Measurements from ENCODE around the gene INSYN2B.

Gene INSYN2B

DNA sequence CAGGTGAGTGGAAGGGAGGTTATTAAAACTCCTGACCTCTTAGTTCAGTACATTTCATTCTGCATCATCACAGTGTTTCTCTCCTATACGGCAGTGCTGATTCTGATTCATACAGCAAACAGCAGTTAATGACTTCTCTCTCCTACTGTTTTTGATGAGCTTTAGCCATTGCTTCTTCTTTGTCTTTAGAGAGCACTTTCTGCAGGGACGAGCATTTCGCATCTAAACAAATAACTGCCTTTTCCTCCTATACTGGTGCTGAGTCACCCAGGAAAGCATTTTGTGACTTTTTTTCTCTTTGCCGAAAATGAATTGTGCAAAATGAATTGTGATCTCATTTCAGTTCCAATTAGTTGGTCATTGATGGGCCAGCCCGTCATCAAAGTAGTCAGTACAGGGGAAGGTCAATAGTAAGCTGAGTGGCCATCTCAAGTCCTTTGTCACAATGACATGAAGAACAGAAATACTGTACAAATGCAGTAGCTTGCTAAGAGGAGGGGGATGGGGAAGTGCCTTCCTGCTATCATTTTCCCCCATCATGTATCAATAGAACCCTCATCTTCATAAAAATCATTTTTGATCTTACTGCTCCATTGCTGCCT lies 98.5 kb downstream of the INSYN2B start:
- DNase-seq = no peak

DNA sequence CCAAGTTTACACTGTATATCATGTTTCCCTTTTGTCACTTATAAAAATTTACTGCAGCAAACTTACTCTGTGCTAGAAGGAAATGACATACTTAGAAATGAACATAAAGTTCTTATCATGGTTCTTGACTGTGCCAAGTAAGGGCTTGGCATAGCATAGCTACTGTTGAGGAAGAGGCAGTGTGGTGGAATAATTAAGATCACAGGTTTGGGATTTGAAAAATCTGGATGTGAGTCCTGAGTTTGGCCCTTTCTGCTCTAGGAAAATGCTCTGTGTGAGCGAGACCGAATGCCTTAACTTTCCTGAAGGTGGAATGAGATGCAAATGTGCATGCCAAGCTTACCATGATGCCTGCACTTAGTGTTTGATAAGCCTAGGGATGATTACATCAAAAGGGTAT lies 99.5 kb downstream of the INSYN2B start:
- no peak for DNase-seq

DNA sequence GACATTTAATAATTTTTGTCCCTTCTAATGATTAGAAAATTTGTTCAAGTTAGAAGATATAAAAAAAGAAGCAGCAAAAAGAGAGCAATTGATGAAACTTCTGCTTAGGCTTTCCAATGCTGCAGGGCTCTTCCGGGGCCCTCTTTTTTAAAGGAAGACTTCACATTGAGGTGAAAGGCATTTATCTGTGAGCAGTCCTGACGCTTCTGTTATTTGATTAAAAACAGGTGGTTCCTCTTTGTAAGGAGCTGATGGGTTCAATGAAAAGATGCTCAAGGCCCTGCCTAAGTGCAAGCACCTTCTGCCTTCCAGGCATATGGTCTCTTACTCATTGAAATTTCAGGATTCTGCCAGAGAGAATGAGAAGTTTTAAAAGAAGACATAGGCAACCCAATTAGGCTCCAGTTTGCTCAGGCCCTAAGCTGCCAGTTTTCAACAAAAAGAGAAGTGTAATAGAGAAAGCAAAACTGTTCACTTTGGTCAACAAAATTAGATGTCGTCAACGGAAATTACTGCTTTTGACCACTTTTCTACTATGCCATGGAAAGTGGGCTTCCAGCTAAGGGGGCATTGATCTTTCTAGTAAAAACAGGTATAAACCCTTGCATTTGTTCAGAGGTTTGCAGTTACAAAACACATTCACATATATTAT lies 100.2 kb downstream of the INSYN2B start:
- no peak for DNase-seq

DNA sequence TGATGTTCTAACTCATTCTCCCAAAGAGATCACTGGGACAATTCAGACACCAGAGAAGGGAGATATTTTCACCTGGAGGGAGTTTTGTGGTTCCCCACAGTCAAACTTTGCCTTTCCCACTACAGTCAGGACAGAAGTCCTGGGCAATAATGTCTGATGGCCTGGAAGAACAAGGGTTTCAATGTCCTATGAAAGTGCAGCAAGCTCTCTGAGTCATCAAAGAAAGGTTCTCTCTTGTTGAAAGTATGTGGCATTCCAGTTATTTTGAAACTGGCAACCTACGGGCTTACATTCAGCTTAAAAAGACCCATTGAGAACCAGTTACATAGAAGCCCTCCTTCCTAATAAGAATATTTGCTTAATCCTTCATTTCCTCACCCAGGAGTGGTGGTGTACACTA lies 103.9 kb downstream of the INSYN2B start:
- no peak for DNase-seq

DNA sequence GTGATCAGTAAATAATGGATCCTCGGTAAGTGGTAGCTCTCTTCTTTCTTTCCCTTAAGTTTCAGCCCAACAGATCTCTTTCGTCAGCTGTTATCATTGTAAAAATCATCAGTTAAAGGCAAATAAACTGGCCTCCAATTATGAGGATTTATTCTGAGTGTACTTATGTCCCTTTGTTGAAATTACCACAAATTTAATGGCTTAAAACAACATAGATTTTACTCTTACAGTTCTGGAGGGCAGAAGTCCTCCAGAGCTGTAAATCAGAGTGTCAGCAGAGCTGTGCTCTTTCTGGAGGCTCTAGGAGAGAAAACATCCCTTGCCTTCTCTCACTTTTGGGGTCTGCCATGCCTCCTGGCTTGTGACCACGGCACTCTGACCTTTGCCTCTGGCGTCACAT lies 104.6 kb downstream of the INSYN2B start:
- DNase-seq = no peak

DNA sequence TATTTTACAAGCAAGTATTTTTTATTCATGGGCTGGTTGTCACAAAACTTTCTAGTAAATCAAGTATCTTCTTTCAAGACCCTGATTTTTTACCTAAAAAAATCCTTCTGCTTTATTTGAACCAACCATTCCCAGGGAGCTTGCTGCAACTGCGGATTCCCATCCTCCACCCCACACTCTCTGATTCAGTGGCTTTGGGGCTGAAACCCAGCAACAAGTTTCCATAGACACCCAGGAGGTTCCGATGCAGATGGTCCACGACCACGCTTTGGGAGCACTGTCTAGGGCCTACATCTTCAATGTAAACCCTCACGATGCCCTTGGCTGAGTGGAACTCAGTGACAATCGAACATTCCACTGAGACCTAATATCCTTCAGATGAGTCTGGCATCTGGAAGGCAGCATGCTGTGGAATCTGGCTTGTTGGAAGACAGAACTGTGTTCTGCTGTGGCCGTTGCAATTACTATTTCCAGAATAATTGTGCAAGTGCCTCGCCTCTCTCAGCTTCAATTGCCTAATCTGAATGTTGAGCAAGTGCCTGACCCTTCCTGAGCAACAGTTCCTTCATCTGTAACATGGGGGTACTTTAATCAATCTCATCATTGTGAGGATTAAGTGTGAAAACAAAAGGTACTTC lies 105.1 kb downstream of the INSYN2B start:
- DNase-seq = no peak

DNA sequence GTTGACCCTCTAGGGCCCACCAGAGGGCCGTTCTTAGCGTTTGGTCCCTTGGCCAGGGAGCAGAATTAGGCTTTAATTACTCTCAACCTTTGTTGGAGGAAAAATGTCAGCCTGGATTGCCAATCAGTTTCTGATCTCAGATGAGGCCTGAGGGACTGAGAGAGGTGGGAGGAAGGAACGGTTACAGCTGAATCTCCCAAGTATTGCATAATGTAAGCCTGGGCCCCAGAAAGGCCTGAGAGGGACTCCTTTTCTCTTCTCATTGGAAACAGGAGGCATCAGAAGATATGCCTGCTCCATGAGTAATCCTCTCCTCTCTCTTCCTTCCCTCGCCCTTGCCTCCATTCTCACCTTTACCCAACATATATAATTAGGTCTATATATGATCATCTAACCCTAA lies 105.7 kb downstream of the INSYN2B start:
- no peak for DNase-seq

DNA sequence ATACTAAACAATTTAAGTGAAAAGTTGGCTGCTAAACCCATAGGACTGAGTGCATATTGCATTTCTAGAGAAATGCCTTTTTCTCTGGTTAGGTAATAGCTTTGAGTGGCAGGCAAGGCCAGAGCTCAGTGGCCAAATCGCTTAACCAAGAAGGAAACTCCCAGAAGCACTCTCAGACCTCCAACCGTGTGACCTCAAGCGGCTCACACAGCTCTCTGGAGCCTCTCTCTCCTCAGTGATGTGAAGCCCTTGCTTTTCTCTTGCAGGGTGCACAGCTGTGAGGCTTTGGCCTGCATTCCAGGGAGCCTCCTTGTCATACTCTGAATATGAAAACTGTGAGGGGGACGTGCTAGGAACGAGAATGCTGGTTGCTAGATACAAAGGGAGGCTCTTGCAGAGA lies 106.7 kb downstream of the INSYN2B start:
- no peak for DNase-seq

DNA sequence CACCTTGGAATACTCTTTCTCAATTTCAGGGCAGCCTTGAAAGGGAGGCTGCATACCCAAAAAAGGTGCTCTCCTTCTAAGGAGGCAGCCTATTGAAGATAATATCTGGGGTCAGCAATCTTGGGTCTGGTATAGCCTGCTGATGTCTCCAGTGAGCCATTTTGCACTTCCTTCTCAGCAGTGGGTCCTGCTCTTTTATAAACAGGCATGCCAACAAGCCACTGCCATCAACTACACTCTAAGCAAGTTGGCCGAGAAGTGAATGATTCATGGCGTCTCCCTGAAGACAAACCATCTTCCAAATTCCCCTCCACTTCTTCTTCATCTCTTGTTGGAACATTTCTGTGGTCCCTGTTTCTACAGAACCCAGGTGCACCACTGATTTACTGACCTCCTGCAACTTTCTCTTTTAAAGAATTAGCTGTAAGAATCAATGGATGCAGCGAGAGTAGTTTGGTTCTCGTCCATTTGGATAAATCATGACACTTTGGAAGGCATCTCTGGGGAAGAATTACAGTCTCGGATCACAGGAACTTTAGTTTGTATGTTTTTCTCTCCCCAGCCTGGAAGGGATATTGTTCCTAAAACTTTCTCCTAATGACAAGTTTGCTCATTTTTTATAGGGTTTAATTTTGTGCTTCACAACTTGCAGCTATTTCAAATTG lies 108.3 kb downstream of the INSYN2B start:
- DNase-seq = no peak

DNA sequence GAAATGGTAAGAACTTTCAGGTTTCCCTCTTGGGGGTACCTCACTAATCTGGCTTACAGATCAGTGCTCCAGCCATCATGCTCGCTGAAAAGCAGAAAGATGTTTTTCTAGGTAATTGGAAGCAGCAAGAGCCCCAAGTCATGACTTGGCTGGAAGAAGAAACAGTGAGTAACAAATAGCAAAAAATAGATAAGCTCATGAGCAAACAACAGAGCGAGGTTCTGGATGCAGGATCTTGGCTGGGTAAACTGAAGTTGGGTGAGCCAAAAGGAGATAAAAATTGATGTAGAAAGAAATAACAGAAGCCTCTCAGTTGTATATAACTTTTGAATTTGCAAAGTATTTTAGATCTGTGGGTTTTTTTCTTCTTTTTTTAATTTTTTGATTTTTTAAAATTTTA lies 110.1 kb downstream of the INSYN2B start:
- DNase-seq = no peak

DNA sequence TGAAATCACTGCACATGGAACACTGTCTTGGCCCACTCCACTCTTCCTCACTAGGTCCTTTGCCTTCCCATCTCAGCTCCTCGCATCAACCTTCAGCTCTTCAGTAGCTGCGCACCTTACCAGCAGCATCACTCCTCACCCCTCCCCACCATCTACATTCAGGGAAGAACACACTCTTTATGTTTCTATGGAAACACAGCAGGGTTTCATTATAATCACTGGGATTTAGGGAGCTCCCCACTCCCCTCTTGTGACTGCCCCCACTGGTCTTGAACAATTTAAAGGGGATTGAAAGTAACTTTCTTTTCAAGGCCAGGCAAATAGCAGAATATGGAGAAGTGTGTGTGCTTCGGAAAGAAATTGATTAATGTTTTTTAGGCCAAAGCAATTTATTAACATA lies 111.2 kb downstream of the INSYN2B start:
- DNase-seq = no peak

DNA sequence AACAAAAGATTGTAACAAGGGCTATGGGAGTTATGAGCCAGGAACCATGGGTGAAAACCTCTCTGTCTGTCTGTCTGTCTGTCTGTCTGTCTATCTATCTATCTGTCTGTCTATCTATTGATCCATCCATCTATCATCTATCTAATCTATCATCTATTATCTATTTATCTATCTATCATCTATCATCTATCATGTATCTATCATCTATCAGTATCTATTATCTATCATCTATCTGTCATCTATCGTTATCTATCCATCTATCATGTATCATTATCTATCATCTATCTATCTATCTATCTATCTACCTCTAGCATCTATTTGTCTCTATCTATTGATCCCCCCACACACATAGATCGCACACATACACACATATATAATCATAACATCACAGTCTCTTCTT lies 112.9 kb downstream of the INSYN2B start:
- no peak for DNase-seq

DNA sequence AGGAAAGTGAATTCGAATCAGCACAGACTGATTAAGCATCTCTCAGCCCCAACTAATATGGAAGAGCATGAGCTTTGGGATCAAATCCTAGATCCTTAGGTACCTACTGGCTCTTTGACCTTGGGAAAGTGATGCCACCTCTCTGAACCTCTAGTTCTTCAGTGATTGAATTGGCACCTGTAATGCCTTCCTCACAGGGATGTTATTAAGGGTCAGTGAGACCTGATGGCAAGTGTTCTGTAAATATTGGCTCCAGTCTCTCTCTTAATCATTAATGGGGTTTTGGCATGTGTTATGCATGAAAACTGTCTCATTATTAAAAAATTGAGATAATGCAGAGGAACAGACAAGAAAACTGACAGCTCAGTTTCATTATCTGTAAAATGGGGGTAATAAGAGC lies 115.8 kb downstream of the INSYN2B start:
- no peak for DNase-seq

DNA sequence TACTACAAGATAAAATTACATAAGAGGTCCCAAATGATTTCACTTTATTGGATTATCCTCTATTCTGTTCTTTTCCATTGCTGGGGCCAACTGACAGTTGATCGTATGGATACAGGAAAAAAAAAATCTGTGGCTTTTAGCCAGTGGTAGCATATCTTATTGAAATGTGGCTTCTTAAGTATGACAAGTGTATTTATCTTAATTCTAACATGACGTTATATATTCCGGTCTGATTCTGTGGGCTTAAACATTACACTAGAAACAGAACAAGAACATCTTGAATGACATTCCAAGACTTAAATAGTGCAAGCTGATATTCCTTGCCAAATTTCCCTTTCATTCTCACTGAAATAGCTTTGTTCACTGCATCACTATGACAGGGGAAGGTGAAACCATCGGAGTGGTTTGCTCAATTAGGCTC lies 117.9 kb downstream of the INSYN2B start:
- no peak for DNase-seq

DNA sequence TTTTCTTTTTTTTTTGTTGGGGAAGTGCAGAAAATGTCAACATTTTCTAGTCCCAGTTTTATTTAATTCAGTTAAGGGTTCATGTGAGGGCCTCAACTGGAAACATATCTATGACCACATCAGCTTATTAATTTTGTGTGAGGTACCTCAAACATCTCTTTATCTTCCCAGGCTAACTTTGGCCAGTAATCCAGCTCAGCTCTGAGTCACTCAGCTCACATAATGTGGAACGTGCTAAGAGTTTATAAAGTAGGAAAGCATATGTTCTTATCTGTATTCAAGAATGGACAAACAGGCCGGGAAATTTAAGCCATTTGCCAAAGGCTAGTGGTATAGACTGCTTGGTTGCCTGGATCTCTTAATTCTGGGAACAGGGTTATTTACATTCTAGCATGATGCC lies 118.4 kb downstream of the INSYN2B start:
- DNase-seq = no peak

DNA sequence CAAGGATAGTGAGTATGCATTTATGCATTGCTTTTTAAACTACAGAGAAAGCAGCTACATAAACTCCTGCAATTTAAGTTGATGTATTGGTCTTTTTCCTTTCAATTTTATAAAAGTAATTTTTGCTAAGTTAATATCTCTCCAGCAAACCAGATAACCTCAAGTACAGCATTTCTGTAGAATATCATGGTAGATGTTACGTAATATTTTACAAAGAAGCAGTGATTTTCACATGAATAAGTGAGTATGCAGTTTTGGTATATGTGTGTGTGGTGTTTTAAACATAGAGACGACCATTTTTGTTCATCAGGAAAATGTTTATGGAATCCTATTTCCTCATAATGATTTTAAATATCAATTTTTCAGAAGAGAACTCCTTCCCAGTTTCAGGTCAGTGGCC lies 118.9 kb downstream of the INSYN2B start:
- no peak for DNase-seq

DNA sequence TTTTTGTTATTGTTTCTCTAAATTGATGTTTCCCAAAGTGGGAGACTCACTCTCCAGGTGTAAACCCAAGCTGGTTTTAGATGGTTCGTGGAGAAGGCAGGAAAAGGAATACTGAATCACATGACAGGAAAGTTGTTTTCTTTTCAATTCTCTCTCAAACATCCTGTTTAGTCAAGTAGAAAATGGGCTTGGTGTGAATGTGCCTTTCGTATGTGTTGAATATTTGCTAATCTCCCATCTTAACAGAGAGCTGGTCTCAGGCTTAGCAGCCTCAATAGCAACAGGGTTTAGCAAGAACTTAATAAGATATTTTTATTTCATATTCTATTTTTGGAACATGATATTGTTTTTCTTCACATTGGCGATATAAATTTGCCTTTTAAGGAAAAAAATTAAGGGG lies 119.7 kb downstream of the INSYN2B start:
- no peak for DNase-seq

DNA sequence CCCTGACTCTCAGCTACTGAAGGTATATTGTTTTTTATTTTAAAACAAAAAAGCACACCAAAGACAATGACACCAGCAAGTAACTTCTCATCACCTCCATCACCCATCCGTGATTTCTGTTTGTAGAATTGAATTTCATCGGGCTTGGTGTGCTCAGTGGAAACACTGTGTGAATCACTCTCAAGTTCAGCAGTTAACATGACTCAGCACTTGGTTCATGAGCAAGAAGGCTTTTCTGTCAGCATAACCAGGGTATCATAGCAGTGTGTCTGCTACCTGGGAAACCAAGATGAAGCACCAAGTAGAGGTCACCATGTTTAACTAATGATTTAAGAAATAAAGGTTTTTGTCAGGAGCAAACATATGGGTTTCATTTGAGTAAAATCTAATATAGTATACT lies 123.7 kb downstream of the INSYN2B start:
- DNase-seq = no peak

DNA sequence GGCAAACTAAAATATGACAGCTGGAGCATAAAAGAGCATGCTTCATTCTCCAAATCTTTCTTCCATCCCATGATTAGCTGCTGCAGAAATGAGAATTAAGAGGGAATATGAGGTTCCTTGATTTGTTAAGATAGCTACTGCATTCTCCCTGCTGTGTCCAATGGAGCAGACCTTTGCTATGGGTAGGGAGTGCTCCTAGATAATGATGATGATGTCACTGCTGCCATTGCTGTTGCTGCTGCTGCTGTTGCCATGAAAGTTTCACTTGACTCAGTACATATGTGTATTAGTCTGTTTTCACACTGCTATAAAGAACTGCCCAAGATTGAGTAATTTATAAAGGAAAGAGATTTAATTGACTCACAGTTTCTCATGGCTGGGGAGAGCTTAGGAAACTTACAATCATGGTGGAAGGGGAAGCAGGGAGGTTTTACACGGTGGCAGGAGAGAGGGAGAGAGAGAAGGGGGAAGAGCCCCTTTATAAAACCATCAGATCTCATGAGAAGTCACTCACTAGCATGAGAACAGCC lies 128.9 kb downstream of the INSYN2B start:
- no peak for DNase-seq

DNA sequence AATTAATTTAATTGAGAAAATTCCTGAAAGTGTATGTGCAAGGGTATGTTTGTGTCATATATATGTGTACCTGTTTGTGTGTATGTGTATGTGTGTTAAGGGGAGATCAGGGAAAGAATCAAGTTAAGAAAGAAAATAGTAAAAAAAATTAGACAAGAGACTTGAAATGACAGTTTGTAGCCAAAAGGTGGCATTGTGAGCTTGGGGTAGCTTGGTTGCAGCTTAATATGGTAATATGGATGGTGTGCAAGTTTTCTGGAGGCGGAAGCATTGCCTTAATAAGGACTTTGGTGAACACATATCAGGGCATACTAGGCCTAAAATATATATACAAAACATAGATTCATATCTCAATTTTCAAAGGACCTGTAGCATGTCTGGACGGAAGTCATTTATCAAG lies 129.9 kb downstream of the INSYN2B start:
- DNase-seq = no peak

DNA sequence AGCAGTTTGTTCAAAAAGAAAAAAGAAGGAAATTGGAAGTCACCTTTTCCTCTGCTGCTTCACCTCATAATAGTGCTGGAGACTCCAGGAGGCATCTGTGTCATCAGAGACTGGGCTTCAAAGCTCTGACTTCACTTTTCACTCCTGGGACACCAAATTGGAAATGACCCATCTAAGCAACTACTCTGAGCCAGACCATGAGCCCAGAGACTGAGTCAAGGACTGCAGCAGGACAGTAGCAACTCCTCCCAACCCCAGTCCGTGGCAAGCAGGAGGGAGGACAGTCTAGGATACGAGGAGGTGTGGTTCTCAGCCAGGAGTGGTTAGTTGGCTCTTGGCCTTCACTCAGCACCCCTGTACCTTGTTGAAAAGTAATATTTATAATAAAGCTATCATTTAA lies 131.5 kb downstream of the INSYN2B start:
- no peak for DNase-seq

DNA sequence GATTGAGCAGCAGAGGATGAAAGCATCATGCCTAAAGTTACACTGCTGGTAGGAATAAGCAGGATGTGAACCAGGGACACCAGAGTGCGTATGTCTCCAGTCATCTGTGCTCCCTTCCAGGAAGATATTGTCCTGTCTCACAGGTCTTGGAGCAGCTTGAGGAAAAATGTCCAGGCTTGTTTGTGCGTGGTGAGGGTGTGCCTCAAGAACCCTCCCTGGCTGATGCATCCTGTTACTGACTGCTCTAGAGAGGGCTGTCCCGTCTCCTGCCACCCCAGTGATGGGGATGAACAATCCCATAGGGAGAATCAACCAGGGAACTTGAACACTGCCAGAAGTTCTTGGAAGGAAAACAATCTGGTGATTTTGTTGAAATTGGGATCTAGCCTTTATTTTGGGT lies 132.0 kb downstream of the INSYN2B start:
- DNase-seq = no peak

DNA sequence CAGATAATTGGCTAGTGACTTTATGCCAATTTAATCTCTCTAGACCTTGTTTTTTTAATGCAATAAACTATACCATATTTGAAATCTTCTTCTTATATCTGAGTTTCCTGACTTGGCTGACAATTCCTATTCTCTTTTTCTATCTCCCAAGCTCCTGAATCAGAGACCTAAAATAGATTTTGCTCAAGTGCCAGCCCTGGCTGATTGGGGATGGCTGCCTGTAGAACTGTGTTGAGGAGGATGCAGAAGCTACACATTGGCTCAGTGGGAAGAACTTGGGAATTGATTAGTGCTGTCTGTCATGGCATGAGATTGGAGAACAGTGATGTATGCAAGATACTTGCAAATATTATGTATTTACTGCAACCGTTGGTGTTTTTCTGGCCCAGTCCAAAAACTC lies 132.8 kb downstream of the INSYN2B start:
- DNase-seq = no peak

DNA sequence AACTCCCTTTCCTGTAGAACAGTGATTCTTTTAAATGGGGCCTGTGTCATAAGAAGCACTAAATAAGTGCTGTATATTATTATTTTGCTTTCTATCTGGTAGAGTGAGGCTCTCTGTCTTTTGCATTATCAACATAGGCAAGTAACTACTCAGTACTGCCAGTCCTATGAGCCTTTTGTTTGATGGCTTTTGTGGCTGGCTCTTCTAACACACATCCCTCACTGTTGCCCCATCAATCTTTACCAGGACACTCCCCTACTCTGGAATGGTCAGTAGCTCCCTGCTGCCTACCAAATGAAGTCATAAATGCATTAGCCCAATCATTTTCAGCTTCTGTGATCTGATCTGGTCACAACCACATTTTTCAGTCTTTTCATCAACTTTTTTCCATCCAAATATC lies 137.6 kb downstream of the INSYN2B start:
- DNase-seq = no peak
